ENCODE results near the gene KRT15. TPM values are rescaled to one million over a fixed set of nuclear protein-coding genes. Genes with fewer than 3 reads are reported as not detected.

The KRT15 gene
- total RNA-seq, 4 donors from 2014 or later: 12.3 to 44.5 (median 28.8) TPM

GRCh38 chr17:41491476-41491875, 27.2 kb downstream of the KRT15 start:
- DNase-seq: no peak
- no peaks in the 10 kb centered on the region for H3K36me3 ChIP-seq
- H3K27ac ChIP-seq: no peak overlapping the region
- no peak overlapping the region for H3K4me3 ChIP-seq
- H3K9me3 ChIP-seq: no peaks in the 10 kb centered on the region
- peaks cover 0 to 6% (median 0%) of the 10 kb centered on the region in 4 donors for H3K4me1 ChIP-seq
- TF ChIP-seq CTCF (IDR thresholded peaks at IDR 0.05) (no peak), POLR2A (IDR thresholded peaks at IDR 0.05) (no peak)
- no peaks in the 10 kb centered on the region for H3K27me3 ChIP-seq

- Histone ChIP-seq H3K36me3 (no peaks in the 10 kb centered on the region), H3K4me1 (peaks cover 0 to 6% (median 0%) of the 10 kb centered on the region in 4 donors), H3K4me3 (no peak overlapping the region), H3K9me3 (no peaks in the 10 kb centered on the region), H3K27ac (no peak overlapping the region), H3K27me3 (no peaks in the 10 kb centered on the region)
- DNase-seq: peak in 1 of 3 donors; percentile 9
- TF ChIP-seq POLR2A (IDR thresholded peaks at IDR 0.05): no peak
- no peak for TF ChIP-seq CTCF (IDR thresholded peaks at IDR 0.05)
These were observed 28.4 kb downstream of the KRT15 start for GRCh38 chr17:41490000-41490990.

- peaks cover 0 to 6% (median 0%) of the 10 kb centered on the region in 4 donors for H3K4me1 ChIP-seq
- no peak within 1 kb of the TSS for H3K27ac ChIP-seq
- no peaks in the 10 kb centered on the region for H3K9me3 ChIP-seq
- no peaks in the 10 kb centered on the region for H3K27me3 ChIP-seq
- peak in 1 of 3 donors; percentile 31 for DNase-seq
- TF ChIP-seq CTCF (IDR thresholded peaks at IDR 0.05): no peak
- no peak for TF ChIP-seq POLR2A (IDR thresholded peaks at IDR 0.05)
- no peaks in the 10 kb centered on the region for H3K36me3 ChIP-seq
- no peak within 1 kb of the TSS for H3K4me3 ChIP-seq
These were observed 29.2 kb downstream of the KRT15 start, which contains the start of gene KRT36 for GRCh38 chr17:41489531-41489930. TSS of gene KRT36 (minus strand) at chr17:41489910. CDS start at chr17:41489864, 46 bp downstream.

GRCh38 chr17:41486809-41487530, 31.7 kb downstream of the KRT15 start:
- Histone ChIP-seq H3K4me1 (no peaks in the 10 kb centered on the region), H3K4me3 (no peak overlapping the region), H3K9me3 (no peaks in the 10 kb centered on the region), H3K27me3 (no peaks in the 10 kb centered on the region), H3K27ac (no peak overlapping the region), H3K36me3 (no peaks in the 10 kb centered on the region)
- peak in 2 of 3 donors; percentile 80 to 83 for DNase-seq
- no peak for TF ChIP-seq POLR2A (IDR thresholded peaks at IDR 0.05)
- TF ChIP-seq CTCF (IDR thresholded peaks at IDR 0.05): peak in 4 of 6 experiments; percentile 41 to 70 (median 58)

- H3K36me3 ChIP-seq: no peaks in the 10 kb centered on the region
- DNase-seq: peak in 1 of 3 donors; percentile 37
- H3K27me3 ChIP-seq: no peaks in the 10 kb centered on the region
- no peak overlapping the region for H3K27ac ChIP-seq
- no peaks in the 10 kb centered on the region for H3K4me1 ChIP-seq
- H3K9me3 ChIP-seq: no peaks in the 10 kb centered on the region
- no peak overlapping the region for H3K4me3 ChIP-seq
- TF ChIP-seq CTCF (IDR thresholded peaks at IDR 0.05): no peak
These were observed 32.4 kb downstream of the KRT15 start for GRCh38 chr17:41486316-41486715.
